AG08395 (cell line): ENCODE measurements around the gene SMG5.
"Not testable (repeated sequence)": the region's sequence is repeated elsewhere in the genome, so short reads cannot be mapped to it uniquely, and the experiment has no call there.

ENCODE experiments used
- DNase-seq: peaks from one replicate; pipeline ENCODE4 v3.0.0; 2012; ENCODE audit warnings: mixed read lengths, low spot score

Gene SMG5

DNA sequence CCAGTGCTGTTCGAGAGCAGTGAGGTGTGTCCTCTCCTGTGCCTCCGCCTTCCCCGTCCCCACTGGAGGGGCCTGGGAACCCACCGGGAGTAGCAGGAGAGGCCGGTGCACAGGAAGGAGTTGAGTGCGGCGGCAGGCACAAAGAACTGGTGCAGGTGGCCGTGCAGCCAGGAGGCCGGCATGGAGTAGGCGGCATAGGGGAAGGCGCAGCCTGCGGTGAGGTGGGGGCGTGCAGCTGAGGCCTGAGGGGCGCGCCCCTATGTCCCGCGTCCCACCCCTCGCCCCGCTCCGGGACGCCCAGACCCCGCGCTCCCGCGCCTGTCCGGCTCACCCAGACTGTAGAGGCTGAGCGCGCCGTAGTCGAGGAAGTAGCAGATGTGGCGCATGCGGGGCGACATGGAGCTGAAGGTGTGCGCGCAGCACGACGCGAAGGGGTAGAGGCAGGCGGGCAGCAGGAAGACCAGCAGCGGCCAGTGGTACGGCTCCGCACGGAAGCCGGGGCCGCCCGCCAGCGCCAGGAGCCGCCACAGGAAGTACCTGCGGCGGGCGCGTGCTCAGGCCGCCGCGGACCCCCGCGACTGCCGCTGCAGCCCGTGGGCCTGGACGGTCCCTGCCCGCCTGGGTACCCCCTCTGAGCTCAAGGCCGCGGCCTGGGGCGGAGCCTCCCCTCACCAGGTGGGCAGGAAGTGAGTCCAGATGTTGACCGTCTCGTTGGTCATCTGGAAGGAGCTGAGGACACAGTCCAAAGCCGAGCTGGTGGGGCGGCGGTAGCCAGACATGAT is 37.0 kb downstream of the SMG5 start:
- DNase-seq, result peak; percentile 21

DNA sequence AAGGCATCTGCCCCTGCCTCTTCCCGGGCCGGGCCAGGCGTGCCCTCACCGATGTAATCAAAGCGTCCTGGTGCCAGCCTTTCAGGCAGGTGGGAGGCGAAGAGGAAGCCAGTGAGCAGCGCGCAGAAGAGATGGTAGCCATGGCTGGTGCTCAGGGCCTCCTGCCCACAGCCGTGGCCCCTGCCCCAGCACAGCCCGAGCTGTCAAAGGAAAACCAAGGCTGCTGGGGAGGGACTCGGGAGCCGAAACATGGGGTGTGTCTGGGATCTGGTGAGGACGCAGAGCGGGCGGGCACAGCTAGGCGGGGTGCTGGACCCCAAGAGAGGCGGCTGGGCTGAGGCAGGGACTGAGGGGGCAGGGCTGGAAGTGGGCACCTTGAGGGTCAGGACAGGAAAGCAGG is 37.9 kb downstream of the SMG5 start:
- DNase-seq, result no peak

DNA sequence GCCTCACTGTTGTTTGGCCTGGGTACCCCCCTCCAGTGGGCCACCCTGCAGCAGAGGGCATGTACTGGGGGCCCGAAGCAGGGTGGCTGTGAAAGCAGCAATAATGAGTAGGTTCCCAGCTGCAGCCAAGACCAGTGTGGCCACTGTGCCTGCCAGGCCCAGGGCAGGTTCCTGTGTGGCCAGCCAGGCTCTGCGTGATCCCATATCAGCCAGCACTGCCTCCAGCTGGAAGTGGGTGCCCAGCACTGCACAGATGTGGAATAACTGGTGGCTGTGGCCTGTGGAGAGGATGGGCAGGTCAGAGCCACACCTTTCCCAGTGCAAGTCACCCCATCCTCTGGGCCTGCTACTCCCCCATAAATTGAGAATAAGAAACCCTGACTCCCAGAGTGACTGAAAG is 38.5 kb downstream of the SMG5 start:
- no peak for DNase-seq

DNA sequence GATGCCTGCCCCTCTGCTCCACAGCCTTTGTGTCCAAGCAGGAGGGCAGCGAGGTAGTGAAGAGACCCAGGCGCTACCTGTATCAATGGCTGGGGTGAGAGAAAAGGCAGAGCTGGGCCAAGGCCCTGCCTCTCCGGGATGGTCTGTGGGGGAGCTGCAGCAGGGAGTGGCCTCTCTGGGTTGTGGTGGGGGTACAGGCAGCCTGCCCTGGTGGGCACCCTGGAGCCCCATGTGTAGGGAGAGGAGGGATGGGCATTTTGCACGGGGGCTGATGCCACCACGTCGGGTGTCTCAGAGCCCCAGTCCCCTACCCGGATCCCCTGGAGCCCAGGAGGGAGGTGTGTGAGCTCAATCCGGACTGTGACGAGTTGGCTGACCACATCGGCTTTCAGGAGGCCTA is 39.9 kb downstream of the SMG5 start:
- DNase-seq, result no peak

DNA sequence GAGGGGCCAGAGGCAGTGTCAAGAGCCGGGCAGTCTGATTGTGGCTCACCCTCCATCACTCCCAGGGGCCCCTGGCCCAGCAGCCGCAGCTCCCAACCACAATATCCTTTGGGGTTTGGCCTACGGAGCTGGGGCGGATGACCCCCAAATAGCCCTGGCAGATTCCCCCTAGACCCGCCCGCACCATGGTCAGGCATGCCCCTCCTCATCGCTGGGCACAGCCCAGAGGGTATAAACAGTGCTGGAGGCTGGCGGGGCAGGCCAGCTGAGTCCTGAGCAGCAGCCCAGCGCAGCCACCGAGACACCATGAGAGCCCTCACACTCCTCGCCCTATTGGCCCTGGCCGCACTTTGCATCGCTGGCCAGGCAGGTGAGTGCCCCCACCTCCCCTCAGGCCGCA is 40.7 kb downstream of the SMG5 start, which contains the start of gene BGLAP:
TSS of gene BGLAP (plus strand) at position 259 of the 400 bp plus-strand sequence. CDS start at position 307, 48 bp downstream.
- DNase-seq, result no peak

DNA sequence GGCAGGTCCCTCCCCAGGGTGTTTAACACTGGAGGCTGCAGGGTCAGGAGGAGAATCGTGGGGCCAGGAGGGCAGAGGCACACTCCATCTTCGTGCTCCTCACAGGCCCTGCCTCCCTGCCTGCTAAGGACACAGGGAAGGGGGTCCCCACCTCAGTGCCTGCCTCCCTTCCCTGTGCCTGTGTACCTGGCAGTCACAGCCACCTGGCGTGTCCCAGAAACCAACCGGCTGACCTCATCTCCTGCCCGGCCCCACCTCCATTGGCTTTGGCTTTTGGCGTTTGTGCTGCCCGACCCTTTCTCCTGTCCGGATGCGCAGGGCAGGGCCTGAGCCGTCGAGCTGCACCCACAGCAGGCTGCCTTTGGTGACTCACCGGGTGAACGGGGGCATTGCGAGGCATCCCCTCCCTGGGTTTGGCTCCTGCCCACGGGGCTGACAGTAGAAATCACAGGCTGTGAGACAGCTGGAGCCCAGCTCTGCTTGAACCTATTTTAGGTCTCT is 41.3 kb downstream of the SMG5 start:
- DNase-seq, result peak; percentile 48

DNA sequence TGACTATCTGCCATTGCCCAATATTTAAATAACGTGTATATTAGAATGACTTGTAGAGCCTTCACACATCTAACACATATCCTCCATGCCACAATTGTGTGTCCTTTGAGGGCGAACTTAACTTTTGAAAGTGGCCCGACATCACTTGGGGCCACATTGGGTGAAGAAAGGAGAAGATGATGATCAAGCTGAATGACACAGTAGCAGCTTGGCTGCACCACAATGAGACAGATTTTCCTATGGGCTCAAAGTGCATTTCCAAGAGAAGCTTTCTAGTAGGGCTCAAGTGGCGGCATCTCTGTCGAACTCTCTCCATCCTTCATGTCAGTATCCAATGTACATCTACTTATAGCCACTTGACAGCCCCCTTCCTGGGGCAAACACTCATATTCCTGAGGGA is 44.4 kb downstream of the SMG5 start:
- no peak for DNase-seq

DNA sequence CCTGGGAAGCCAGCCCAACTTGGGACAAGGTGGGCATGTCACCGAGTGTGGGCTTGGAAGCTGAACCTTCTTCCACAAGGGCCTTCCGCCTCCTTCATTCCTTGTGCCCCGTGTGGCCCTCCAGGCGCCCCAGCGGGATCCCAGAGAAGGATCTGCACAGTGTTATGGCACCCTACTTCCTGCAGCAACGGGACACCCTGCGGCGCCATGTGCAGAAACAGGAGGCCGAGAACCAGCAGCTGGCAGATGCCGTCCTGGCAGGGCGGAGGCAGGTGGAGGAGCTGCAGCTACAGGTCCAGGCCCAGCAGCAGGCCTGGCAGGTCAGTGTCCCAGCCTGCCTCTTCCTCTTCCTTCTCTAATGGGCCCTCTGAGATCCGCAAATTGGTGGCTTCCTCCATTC is 46.5 kb downstream of the SMG5 start:
- no peak for DNase-seq

DNA sequence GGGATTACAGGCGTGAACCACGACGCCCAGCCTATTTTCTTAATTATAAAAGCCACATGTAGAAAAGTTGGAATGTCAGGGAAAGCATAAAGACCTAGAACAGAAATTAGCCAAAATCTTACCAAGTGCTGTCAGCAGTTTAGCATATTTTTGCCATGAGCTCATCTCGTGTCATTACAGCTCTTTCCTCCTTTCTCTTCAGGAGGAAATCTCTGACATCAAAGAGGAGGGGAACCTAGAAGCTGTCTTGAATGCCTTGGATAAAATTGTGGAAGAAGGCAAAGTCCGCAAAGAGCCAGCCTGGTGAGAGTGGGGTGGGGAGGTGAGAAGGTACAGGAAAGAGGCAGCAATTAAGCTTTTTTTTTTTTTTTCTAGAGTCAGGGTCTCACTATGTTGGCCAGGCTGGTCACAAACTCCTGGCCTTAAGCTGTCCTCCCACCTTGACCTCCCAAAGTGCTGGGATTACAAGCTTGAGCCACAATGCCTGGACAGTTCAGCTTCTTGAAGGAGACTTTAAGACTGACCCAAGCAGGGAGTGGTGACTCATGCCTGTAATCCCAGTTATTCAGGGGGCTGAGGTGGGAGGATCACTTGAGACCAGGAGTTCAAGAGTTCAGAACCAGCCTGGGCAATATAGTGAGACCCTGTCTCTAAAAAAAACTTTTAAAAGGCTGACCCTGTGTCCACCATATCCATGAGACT is 49.0 kb downstream of the SMG5 start:
- DNase-seq, result peak; percentile 83

DNA sequence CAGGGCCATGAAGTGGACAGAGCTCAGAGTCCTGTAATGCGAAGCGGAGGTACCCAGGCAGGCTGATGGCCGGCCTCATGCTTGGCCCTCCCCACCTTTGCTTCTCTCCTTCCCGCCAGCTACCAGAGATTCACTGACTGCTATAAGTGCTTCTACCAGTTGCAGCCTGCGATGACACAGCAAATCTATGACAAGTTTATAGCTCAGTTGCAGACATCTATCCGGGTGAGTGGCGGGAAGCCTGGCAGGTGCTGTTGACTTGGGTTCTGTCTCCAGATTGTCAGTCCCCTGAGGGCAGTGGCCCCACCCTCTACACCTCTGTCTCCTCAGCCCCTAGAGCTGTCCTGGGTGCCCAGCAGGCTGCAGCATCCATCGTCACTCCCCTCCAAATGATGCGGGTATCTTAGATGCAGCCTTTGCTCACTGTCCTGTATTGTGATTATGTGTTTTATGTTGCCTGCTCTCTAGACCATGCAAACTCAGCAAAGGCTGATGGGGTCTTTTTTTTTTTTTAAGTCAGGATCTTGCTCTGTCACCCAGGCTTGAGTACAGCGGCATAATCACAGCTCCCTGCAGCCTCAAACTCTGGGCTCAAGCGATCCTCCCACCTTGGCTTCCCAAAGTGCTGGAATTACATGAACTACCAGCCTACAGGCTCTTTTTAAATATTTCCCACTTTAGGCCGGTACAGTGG is 50.3 kb downstream of the SMG5 start:
- DNase-seq, result no peak

DNA sequence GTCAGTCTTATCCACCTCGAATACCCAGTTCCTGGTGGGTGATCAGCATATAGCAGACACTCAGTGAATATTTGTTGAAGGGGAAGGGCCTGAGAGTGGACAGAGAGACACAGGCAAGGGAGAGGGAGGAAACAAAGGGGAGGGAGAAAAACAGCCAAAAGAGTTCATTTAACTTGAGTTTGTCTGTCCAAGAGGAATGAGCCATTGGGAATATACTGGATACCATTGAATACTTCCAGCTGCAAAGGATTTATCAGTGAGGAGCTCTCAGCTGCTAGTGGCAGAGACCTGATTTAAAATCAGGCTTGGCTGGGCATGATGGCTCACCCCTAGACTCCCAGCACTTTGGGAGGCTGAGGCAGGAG is 52.2 kb downstream of the SMG5 start:
- DNase-seq, result no peak

DNA sequence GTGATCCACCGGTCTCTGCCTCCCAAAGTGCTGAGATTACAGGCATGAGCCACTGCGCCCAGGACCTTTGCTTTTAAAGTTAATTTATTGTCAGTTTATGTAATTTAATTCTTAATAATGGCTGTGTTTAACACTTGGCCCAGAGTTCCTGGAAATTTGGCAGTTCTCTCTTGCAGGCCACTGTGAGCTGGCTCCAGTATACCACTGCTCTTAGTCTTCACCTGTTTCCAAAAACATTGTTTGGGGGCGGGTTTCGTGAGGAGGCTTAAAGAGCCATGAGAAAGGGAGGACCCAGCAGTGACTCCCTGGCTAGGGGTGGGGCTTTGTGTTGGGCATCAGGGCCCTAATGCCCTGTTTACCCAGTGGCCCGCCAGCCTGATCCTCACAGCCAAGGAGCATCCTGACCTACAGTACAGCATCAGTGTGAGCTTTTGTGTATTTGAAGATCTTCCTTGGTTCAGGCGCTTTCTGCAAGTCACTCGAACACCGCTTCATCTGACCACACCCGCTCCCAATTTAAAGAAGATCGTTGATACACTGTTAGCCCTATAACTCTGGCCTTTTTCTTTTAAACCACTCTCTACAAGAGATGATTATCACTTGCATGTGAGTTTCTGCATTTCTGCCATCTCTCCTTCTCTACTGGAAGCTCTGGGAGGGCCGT is 52.7 kb downstream of the SMG5 start:
- no peak for DNase-seq

DNA sequence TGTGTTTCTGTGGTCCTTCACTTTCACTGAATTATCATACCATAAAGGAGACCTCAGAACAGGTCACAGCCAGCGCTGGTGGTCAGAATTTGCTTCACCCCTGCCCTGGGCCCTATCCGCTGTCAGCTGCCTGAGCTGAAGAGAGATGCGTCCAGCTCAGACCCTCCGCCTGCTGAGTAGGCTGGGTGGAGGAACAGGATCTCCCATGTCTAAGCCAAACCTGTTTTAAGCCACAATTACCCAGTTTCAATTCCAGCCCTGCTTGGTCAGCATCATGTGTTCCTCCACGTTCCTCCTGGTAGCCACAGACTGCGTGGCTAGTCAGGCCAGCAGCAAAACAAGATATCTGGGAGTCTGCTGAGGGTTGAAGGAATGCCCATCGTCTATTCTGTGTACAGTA is 54.1 kb downstream of the SMG5 start:
- DNase-seq, result no peak

DNA sequence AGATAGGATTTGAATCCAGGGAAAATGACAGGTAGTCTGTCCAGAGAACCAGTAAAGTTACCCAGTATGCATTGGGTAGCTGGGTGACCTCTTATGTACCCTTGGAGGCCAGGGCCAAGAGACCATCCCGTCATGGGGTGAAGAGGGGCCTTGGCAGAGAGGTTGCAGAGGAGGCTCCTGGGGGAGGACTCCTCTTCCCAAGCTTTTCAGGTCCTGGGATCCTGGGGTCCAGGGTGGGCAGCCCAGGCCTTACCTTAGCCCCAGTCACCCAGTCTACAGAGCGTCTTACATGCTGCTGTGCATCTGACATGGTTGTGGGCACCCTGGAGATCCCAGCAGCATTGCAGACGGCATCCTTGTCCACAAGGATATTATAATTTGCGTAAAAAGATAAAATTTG is 55.8 kb downstream of the SMG5 start:
- DNase-seq, result no peak

DNA sequence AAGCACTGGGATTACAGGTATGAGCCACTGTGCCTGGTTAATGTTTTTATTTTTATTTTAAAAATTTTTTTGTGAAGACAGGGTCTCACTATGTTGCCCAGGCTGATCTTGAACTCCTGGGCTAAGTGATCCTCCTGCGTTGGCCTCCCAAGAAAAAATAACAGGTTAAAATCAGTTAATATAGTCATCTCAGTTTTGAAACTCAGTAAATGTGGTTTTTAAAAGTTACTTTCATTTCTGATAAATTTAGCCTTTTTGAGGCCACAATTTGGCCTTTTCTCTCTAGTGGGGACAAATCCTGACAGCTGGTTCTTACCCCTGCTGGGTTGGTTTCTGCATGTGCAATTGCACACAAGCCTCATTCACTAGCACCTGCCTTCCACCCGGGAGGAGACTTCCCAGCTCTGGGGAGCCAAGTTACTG is 56.5 kb downstream of the SMG5 start:
- DNase-seq, result no peak

DNA sequence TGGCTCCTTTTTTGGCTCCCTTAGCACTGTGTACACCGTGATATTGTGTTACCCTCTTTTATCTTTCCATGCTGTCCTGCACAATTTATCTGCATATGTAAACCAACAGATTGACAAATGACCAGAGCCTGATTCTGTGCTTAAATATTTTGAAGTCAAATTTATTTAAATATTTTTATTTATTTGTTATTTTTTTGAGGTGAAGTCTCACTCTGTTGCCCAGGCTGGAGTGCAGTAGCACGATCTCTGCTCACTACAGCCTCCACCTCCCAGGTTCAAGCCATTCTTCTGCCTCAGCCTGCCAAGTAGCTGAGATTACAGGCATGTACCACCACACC is 57.0 kb downstream of the SMG5 start:
- no peak for DNase-seq

DNA sequence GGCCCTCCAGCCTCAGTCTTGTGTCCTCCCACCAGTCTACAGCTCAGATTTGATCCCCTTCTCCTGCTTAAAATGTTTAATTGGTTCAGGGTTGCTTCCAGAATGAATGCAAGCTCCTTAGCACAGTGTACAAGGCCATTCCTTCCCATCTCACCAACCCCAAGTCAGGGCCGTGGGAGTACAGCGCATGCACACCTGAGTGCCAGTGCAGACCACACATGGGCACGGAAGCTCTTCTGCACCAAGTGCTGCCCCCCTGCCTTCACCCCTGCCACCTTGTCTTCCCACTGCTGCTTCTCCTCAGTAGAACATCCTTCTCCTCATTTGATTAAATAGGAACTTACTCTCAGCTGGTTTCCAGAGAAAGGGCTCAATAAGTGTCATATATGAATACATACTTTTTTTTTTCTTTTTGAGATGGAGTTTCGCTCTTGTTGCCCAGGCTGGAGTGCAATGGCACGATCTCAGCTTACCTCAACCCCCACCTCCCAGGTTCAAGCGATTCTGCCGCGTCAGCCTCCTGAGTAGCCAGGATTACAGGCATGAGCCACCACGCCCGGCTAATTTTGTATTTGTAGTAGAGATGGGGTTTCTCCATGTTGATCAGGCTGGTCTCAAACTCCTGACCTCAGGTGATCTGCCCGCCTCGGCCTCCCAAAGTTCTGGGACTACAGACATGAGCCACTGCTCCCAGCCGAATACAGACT is 60.5 kb downstream of the SMG5 start:
- DNase-seq, result no peak

DNA sequence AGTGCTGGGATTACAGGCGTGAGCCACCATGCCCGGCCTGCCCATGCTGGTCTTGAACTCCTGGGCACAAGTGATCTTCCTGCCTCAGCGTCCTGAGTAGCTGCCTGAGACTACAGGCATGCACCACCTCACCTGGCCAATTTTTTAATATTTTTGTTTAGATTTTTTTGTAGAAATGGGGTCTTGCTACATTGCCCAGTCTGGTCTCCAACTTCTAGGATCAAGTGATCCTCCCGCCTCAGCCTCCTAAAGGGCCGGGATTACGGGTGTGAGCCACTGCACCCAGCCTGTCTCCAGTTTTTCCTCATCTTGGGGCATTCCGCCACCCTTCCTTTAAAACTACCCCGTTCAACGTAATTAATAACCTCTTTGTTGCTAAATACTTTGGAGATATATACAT is 62.4 kb downstream of the SMG5 start:
- no peak for DNase-seq

DNA sequence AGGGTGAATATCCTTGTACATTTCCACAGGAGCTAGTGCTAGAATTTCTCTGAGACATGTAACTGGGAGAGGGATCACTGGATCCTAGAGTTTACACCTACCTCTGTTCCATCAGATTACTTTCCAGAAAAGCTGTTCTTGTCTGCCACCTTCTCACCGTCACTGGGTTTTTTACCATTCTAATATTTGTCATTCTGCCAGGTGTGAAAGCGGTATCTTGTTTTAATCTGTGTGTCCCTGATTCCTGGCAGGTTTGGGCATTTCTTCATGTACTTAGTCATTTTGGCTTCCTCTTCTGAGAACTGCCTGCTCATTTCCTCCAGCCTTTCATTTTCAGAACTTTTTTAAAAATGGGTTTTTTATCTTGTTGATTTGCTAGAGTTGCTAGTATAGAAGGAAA is 64.8 kb downstream of the SMG5 start:
- DNase-seq, result peak; percentile 40

DNA sequence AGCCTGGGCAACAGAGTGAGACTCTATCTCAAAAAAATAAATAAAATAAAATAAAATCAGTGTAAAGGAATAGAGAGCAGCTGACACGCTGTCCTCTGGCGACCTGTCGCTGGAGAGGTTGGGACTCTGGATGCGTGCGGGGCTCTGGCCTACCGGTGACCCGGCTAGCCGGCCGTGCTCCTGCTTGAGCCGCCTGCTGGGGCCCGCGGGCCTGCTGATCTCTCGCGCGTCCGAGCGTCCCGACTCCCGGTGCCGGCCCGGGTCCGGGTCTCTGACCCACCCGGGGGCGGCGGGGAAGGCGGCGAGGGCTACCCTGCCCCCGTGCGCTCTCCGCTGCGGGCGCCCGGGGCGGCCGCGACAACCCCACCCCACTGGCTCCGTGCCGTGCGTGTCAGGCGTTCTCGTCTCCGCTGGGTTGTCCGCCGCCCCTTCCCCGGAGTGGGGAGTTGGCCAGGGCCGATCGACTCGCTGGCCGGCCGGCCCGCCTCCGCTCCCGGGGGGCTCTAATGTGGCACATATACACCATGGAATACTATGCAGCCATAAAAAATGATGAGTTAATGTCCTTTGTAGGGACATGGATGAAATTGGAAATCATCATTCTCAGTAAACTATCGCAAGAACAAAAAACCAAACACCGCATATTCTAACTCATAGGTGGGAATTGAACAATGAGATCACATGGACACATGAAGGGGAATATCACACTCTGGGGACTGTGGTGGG is 66.1 kb downstream of the SMG5 start:
- DNase-seq, result not testable (repeated sequence)
